ENCODE results near the gene FOLR3. TPM values are rescaled to one million over a fixed set of nuclear protein-coding genes. Genes with fewer than 3 reads are reported as not detected.

FOLR3 gene
- total and polyA plus RNA-seq, 9 of the 15 experiments (the other 6 are each of a cell fraction or from before 2014, with no cell fraction given): not detected

DNA sequence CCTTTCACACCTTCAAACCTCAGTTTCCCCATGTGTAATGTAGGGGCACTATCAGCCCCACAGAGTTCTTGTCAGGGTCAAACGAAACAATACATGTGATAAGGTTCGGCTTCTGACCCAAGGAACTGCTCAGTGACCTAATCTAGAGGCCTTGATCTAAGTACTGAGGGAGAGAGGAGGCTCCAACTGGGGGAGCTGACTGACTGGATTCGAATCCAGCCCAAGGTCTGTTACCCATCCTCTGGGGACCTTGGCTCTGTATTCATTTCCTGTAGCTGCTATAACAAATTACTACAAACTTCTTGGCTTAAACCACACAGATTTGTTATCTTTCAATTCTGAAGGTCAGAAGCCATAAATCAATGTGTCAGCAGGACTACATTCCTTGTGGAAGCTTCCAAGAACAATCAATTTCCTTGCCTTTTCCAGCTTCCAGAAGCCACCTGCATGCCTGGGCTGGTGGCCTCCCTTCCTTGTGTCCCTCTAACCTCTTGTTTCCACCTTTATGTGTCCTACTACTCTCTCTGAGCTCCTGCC is 12.3 kb upstream of the FOLR3 start (continued):
- no peak for TF ChIP-seq C11orf30 (IDR thresholded peaks at IDR 0.05; ENCODE audit: low read depth)
- TF ChIP-seq ZNF584 (CRISPR knock-in tag; IDR thresholded peaks at IDR 0.05; ENCODE audit: low read depth): no peak
- TF ChIP-seq SNIP1 (IDR thresholded peaks at IDR 0.05; ENCODE audit: low read depth): no peak
- TF ChIP-seq HMGN3 (IDR thresholded peaks at IDR 0.05; ENCODE audit: borderline replicate concordance, extremely low read depth, insufficient read length, low read depth, low read length): no peak
- 0 out of 2 replicates have a peak, but pooled peaks have one; percentile 72 for TF ChIP-seq ZNF12 (CRISPR knock-in tag; IDR thresholded peaks at IDR 0.05)
- TF ChIP-seq PKNOX1 (IDR thresholded peaks at IDR 0.05): peak; percentile 96
- TF ChIP-seq MEIS2 (IDR thresholded peaks at IDR 0.05; ENCODE audit: partially characterized antibody): peak; percentile 98
- no peak for TF ChIP-seq SREBF2 (CRISPR knock-in tag; IDR thresholded peaks at IDR 0.05)
- TF ChIP-seq CGGBP1 (CRISPR knock-in tag; IDR thresholded peaks at IDR 0.05): no peak
- no peak for TF ChIP-seq BDP1 (IDR thresholded peaks at IDR 0.05; ENCODE audit: insufficient read depth, insufficient read length)
- TF ChIP-seq CTBP1 (IDR thresholded peaks at IDR 0.05; ENCODE audit: borderline replicate concordance): peak; percentile 17; the same call in 1 of the 2 replicates
- TF ChIP-seq ZNF24 (IDR thresholded peaks at IDR 0.05): no peak
- TF ChIP-seq CHD2 (IDR thresholded peaks at IDR 0.05; ENCODE audit: low read depth, low read length): no peak
- TF ChIP-seq, protein P1, sequence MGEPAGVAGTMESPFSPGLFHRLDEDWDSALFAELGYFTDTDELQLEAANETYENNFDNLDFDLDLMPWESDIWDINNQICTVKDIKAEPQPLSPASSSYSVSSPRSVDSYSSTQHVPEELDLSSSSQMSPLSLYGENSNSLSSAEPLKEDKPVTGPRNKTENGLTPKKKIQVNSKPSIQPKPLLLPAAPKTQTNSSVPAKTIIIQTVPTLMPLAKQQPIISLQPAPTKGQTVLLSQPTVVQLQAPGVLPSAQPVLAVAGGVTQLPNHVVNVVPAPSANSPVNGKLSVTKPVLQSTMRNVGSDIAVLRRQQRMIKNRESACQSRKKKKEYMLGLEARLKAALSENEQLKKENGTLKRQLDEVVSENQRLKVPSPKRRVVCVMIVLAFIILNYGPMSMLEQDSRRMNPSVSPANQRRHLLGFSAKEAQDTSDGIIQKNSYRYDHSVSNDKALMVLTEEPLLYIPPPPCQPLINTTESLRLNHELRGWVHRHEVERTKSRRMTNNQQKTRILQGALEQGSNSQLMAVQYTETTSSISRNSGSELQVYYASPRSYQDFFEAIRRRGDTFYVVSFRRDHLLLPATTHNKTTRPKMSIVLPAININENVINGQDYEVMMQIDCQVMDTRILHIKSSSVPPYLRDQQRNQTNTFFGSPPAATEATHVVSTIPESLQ (CRISPR knock-in tag; IDR thresholded peaks at IDR 0.05): no peak
- TF ChIP-seq, protein P2, sequence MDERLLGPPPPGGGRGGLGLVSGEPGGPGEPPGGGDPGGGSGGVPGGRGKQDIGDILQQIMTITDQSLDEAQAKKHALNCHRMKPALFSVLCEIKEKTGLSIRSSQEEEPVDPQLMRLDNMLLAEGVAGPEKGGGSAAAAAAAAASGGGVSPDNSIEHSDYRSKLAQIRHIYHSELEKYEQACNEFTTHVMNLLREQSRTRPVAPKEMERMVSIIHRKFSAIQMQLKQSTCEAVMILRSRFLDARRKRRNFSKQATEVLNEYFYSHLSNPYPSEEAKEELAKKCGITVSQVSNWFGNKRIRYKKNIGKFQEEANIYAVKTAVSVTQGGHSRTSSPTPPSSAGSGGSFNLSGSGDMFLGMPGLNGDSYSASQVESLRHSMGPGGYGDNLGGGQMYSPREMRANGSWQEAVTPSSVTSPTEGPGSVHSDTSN (CRISPR knock-in tag; IDR thresholded peaks at IDR 0.05; ENCODE audit: low read depth): peak; percentile 84
- TF ChIP-seq, protein P2 (tag; conservative IDR thresholded peaks at IDR 0.05; ENCODE audit: low read depth): peak; percentile 95
- no peak for TF ChIP-seq TAF1 (IDR thresholded peaks at IDR 0.05; ENCODE audit: control insufficient read depth, extremely low read depth, insufficient read depth, low read length, severe bottlenecking)
- TF ChIP-seq NEUROD1 (IDR thresholded peaks at IDR 0.05; ENCODE audit: borderline replicate concordance, low read depth, low read length, partially characterized antibody): no peak
- no peak for TF ChIP-seq TEAD2 (tag; IDR thresholded peaks at IDR 0.05)
